HPDE6-E6E7 (cell line): ENCODE results near the gene MED9.
A peak's percentile ranks its signal among the peaks of the same experiment; 100 is the strongest.

Source experiments
- DNase-seq: peaks from one replicate; pipeline ENCODE4 v3.0.0; 2011; ENCODE audit warnings: missing footprints; ENCODE audit errors: extremely low spot score

Gene MED9

GRCh38 chr17:17491546-17491988 is 14.8 kb downstream of the MED9 start:
- no peak for DNase-seq

DNA sequence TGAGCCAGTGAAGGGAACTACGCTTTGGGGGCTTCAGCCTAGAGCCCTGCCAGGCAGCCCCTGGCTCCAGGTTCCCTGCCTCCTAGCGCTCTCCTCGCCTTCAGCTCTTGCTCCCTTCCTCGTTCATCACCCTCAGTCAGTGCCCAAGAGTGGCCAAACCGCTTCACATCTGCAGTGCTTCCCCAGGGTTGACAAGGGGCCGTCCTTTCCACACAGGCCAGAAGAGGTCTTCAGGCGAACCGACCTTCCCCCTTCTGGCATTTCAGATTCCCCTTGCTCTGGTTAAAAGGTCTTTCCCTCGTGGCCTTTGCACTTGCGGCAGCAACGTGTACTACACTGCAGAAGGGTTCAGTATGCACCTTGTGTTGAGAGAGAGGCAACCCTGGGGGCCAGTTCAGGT is 15.3 kb downstream of the MED9 start:
- DNase-seq: no peak

GRCh38 chr17:17492571-17492970 is 15.8 kb downstream of the MED9 start:
- DNase-seq: no peak

- no peak for DNase-seq
Observed at GRCh38 chr17:17493249-17493985, 16.6 kb downstream of the MED9 start.

GRCh38 chr17:17493986-17494466 is 17.2 kb downstream of the MED9 start:
- no peak for DNase-seq

DNA sequence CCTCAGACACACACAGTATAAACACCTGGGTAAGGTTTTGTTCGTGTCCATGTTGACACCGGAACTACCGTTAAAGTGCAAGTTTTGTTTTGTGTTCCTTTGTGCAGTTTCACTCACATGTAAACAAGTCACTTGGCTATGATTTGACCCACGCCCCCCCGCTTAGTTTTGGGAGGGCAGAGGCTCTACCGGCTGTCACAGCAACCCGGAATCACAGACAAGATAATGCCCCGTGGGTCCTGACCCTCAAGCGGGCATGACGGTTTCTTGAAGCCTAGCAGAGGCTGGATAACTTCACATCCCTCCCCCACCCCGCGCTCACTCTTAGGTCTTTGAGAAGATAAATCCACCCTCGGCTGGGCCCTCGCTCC is 17.7 kb downstream of the MED9 start:
- DNase-seq: no peak

DNA sequence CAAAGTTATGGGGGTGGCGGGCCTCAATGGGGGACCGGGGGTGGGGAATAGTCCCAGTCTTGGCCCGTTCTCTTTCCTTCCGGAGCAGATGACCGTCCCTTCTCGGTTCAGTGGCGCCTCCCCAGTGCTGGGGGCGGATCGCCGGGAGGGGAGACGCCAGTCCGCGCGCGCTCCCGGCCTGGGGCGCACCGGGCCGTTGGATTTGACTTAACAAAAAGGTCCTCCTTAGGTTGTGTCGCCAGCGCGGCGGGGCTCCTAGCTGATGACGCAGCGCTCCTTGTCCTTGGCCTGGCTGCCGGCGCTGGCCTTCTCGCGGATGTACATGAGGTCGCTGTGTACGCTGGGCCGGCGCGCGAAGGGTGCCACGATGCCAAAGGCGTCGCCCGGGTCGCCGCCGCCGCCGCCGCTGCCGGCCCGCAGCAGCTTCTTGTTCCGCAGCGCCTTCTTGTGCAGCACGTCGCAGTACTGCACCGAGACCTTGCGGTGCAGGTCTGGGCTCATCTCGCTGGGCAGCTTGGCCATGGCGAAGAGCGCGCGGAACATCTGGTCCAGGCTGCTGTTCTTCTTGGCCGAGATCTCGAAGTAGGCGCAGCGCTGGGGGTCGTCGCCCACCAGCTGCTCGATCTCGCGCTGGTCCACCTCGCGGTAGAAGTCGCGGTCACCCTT is 18.2 kb downstream of the MED9 start:
- DNase-seq: no peak

GRCh38 chr17:17495536-17496188 is 18.9 kb downstream of the MED9 start:
- DNase-seq: no peak

DNA sequence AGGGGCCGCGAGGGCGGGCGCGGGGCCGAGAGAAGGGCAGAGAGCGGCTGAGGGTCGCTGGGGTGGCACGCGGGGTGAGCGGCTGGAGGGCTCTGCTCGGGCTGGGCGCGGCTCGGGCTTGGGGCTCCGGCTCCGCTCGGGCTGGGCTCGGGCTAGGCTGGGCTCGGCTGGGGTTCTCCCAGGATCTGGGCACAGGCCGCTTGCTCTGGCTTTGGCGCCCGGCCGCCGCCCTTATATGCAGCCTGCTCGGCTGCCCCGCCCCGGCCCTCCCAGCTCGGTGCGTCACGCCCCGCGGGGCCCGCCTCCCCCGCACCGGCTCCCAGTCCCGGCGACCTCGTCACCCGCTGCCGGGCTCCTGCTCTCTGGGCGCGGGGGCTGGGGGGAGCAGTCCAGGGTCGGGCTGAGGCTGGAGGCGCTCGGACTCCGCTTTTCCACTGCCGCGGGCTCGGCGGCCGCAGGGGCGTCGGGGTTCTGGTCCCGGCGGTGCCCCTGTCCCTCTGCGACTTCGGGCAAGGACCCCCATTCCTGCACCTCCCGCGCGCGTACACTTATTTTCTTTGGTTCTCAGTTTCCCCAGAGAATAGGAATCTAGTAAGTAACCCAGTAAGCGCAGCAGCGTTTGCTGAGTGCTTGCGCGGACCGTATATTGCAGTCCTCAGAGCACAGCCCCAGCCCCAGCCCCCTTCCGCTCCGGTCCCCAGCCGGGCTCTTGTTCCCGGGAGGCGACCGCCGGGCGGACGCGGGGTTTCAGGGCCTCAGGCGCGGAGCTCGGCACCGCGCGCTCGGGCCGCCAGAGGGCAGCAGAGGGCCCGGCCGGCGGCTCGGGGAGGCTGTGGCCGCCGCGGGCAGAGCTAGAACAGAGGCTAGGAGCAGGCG is 19.6 kb downstream of the MED9 start, which contains the start of gene RASD1:
TSS of gene RASD1 (minus strand) at position 207 of the 876 bp plus-strand sequence. CDS start 214 bp downstream, outside the sequence.
- peak; percentile 88 for DNase-seq

DNA sequence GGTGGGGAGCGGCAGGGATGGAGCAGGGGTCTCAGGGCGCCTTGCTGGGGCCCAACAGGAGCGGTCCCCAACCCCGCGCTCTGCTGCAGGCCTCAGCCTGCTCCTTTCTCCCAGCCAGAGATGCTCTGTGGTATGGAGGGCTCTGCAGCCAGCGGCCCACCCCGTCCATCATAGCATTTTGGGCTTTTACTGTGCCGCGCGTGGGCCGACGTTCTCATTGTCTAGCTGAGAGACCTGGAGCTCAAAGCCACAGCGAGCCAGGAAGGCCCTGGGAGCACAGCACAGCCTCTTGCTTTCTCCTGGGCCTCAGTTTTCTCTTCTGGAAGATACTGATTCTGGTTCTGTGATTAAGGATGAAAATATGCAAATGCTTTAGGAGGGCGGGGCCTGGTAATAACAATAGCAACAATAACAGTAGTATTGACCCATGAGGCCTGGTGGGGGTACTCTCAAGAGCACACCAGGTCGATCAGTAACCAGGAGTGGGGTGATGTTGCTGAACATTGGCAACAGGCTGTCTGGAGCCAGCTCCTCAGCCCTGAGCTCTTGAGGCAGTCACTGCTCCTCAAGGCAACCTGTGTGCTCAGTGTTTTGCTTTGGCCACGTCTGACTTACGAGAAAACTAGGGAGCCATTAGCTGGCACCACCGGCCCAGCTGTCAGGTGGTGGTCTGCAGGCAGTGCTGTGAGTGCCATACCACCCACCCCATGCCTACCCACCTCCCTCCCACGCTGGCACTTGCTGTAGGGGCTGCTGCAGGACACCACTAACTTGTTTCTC is 20.5 kb downstream of the MED9 start:
- DNase-seq: no peak

GRCh38 chr17:17497845-17498520 is 21.2 kb downstream of the MED9 start:
- DNase-seq: no peak

- no peak for DNase-seq
Observed at GRCh38 chr17:17498606-17499301, 22.0 kb downstream of the MED9 start.

DNA sequence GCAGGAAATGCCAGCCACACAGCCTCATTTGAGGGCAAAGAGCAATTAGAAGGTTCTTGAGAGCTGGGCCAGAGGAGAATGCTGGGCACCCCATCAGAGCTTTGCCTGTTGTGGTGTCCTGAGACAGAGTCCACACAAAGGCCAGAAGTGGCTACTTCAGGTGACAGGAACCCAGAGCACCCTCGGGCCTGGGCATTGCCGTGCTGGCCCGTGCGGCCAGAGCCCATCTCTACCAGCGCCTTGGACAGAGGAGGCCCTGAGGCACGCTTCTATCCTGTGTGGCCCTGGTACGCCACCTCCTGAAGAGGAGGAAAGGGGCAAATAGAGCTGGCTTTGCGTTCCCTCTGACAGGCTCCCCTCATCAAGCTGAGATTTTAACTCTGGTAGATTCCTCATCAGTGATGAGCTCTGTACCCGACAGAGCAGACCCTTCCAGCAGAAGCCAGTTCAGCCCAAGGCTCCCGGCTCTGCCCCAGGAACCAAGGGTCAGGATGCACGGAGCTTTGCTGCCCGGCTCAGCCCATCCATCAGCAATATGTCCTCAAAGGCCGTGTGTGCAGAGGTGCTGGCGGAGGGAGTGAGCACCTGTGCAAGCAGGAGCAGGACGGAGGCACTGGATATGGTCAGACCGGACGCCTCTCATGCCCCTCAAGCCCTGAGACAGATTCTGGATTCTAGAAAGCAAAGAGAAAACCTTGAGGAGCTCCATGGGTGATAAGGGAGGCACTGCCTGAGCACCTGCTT is 22.8 kb downstream of the MED9 start:
- DNase-seq: no peak

DNA sequence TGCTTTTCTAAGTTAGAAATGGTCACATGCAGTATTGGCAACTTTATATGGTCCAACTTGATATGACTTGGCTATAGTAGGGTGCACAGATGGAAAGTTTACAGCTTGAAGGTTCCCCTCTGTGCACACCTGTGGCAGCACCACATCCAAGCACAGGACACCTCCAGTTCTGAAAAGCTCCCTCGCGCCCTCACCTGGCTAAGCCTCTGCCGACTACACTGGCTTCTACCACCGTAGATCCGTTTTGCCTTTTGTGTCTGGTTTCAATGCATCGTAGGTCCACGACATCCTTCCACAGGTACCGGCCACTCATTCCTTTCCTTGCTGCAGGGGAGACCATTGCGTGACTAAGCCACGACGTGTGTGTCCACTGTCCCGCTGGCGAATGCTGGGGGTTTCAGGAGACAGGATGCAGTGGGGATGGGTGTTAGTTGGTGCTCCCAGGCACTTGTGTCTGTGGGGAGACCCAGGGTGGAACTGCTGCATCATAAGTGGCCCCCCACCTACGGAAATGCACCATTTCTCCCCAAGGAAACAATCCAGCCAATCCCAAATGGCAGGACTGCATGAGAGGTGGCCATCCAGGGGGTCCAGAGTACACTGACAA is 24.3 kb downstream of the MED9 start:
- DNase-seq: no peak

DNA sequence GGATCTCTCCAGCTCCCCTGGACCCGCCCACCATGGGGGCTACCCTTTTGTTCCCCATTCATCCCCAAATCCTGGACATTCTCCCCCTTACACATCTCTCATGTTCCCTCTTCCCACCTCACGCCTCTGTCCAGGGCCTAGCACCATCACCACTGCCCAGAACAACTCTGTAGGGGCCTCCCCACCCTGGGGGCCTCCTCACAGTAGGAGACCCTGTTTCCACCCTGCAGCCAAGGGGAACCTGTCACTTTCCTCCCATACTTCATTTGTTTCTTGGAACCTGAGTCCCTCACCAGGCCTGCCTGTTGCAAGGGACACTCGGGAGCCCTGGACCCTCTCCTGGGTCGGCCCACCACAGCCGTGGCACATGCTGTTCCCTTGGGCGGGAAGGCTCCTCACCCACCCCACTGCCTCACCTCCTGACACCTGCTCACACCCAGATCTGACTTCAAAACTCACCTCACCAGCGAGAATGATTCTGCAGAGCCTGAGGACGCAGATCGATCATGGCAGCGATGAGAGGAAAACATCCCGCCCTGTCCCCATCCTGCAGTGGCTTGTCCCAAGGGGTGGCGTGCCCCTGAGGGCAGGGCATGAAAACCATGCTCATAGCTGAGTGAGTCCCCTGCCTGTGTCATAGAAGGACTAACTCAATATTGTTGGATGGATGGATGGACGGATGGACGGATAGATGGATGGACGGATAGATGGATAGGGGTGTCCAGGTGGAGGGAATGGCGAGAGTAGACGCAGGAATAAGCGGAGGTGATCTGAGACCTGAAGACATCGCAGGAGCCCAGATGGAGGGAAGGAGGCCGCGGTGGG is 26.2 kb downstream of the MED9 start:
- no peak for DNase-seq

DNA sequence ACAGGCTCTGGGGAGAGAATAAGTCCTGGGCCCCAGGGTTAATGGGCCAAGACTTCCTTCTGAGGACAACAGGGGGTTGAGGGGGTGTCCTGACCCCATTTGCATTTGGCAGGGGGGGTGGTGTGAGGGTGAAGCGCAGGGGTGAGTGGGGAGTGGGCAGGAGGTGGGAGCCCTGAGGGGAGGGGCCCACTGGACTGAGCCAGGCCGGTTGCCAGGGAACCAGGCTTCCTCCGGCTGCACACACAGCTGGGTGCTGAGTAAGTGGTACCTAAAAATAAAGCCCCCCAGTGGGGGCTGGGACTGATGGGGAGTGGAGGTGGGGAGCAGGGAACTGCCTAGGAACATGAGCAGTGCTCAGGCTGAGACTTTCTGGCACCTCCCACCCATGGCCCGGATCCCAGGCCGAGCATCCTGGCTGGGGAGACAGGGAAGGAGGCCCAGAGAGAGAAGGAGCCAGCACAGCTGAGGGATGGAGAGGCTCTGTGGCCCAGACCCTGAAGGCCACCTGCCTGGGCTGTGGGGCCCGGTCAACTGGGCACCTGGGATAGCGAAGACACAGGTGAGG is 26.8 kb downstream of the MED9 start:
- DNase-seq: no peak
